A673 (cell line): Measurements from ENCODE around the gene ARHGEF6.

Experiments
- CTCF ChIP-seq: fragments of 300-800, 200-600 bp; sonication (generic); conservative IDR thresholded peaks from 2 replicates; pipeline ENCODE4 v1.5.1; 2017; ENCODE audit warnings: low read depth, mild to moderate bottlenecking, antibody characterized with exemption, low read length, moderate library complexity, mixed read lengths
- EZH2 ChIP-seq: fragments of 200-600 bp; sonication (generic); IDR thresholded peaks from 2 replicates; pipeline ENCODE4 v1.6.1; 2017; ENCODE audit warnings: borderline replicate concordance, low read depth, mild to moderate bottlenecking, mixed read lengths, antibody characterized with exemption, low read length; ENCODE audit not compliant: poor library complexity, severe bottlenecking

GRCh38 chrX:136823175-136823574, 42.4 kb upstream of the ARHGEF6 start:
- TF ChIP-seq CTCF = no peak
- TF ChIP-seq EZH2 = no peak
